ENCODE data around the gene CTNNA2.

The CTNNA2 gene

DNA sequence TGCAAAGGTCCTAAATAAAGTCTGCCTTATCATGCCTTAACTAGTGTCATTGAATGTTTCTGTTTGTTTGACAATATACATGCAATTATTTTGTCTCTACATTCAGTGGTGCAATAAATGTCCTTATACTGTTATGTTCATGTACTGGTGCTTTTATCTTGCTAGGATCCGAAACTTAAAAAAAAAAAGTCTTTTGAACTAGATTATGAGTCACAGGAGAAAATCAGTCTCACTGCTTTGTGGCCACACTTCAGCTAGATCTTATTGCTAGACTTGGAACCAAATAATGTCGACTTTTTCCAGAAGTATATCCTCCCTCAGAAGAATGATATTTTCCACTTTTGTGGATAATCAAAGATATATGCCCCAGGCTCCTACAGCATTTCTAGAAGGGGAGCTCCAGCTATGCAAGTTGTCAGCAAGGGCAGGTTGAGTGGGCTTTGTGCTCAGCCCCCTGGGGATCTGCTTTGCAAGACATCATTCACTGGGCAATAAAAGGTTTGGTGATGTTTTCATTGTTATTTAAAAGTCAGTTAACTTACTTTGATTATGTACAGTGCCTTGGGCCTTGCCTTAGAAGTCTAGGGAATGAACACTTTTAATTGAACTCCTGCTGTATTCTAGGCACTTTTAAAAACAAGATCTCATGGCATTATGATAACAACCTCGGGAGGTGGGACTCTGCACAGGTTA lies 948.8 kb downstream of the CTNNA2 start:
- DNase-seq, result no peak

DNA sequence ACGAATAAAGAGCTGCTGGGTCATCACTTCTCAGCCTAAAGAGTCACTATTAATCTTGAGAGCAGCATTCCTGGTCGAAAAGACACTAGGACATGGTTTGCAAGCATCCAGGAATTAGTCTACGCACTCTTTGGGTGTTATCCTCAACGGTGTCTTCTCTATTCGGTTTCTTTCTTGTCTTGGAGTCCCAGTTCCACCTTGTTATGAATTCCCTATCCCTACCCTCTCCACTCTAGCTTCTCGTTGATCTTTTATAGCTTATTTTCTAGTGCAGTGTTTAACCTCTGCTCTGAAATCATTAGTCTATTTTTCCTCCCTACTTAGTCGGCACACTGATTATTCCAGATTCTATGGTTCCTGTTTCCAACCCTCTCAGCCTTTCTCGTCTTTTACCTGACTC lies 949.8 kb downstream of the CTNNA2 start:
- no peak for DNase-seq

DNA sequence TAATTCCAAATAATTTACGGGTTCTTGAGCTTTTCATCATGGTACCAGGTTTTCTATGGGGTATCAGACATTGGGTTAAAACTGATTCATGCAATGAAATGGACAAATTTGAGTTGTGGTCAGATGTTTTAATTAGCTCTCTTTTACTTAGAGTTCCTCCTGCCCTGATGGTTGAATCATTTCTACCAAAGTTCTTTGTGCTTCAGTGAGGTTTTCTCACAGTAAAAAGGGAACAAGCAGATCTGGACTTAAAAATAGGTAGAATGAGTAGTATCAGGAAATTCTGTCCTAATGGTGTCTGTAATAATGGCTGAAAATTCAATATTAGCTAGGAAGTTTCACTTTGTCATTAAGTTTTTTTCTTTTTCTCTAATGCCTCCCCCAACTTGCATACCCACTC lies 951.4 kb downstream of the CTNNA2 start:
- DNase-seq, result no peak

DNA sequence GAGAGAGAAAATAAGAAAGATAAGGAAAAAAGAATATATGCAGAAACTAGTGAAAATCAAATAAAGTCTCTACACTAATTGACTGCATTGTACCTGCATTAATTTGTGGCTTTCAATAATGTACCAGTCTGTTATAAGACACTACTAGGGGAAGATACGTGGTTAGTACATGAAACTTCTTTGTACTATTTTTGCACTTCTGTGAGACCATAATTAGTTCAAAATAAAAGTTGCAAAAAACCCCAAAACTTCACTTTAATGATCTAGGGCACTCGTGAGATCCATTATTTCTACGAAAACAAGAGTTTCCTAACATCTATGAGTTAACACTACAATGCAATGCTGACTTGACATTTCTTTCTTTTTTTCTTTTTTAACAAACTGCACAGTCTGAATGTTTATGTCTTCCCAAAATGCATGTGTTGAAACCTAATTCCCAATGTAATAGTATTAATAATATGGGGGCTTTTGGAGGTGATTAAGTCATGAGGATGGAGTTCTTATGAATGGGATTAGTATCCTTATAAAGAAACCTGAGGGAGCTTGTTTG lies 954.5 kb downstream of the CTNNA2 start:
- DNase-seq, result no peak

DNA sequence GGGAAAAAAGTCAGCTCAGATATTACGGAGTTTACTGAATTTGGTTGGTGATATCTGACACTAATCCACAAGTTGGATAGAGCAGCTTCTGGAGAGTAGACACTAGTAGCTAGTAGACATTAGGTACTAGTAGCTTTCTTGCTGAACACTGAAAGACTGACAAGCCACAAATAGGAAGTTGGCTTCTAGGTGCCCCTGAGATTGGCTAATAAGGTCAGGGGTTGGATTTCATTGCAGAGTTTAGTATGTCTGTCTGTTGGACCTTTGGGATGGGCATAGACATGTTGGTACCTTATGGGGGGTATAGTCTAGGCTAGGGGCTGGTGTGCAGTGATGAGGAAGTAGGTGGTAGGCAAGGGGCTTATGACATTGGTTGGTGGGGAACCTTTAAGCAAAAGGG lies 956.6 kb downstream of the CTNNA2 start:
- DNase-seq, result no peak

DNA sequence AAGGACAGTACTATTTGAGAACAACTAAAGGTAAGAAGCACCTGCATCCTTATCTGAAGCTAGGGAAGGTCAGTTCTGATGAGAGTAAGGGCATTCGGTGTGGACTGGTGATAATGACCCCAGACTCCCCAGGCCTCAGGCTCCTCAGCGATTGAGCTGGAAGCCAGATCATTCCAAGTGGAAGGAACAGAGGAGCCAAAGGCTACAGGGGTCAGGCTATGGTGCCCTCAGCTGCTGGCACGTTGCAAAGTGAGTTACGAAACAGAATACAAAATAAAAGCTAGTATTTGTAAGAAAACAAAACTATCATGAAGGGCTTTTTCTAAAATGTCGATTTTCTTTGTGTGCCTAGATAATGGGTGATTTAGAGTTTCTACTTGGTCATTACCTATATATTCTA lies 960.2 kb downstream of the CTNNA2 start:
- DNase-seq, result no peak

DNA sequence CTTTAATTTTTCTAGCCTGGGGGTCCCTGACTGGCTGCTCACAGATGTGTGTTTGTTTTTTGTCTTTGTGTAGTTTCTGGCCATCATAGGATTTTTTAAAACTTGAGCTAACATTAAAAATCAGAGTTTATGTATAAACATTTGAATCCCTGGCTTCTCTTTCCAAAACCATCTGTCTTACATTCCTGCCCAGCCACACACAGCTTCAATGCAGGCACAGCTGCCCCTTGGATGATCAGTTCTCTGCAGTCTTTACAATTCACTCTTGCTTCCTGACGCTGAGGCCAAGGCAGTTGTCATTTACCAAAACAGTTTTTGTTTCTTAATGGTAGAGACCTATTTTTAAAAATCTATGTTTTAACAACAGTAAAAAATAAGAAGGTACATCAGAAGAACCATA lies 960.9 kb downstream of the CTNNA2 start:
- no peak for DNase-seq

DNA sequence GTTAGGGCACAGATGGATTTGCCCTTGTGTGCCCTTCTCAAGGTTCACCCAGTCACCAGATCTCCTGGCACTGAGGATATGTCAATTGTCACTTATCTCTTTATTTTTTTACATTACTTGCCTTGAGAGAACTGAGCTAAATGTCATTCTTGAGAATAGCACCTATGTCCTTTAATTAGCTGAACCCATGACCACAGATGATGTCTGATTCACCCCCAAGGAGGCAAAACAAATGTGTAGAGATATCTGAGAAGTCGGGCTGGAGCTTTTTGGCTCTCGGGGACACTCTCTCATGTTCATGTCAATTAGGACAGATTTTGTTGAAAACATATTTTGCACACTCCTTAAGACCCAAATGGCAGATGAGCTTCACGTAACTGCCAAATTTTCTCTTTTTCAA lies 963.1 kb downstream of the CTNNA2 start:
- no peak for DNase-seq

DNA sequence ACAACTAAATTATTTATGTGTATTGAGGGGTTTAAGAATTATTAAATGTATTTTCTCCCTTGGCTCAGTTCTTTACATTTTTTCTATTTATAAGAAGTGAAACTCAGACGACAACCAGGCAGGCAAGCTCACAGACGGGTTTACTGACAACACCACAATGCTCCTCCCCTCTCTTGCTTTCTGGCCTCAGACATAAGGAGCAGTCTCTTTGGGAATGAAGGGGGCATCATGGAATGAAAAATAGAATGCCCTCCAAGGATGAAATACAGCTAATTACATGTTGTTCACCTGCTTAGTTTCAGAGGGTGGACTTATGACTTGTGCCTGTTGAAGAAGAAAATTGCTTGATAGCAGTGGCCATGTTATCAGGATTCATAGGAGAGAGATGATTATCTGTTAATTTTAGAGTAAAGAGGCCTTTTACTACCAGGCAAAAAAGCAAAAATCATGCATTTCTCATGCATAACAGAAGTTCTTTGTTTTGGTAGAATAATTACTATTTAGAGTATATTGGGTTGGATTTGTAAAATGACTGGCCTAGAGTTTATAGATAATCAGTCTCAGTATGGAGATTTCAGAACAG lies 963.8 kb downstream of the CTNNA2 start:
- no peak for DNase-seq

DNA sequence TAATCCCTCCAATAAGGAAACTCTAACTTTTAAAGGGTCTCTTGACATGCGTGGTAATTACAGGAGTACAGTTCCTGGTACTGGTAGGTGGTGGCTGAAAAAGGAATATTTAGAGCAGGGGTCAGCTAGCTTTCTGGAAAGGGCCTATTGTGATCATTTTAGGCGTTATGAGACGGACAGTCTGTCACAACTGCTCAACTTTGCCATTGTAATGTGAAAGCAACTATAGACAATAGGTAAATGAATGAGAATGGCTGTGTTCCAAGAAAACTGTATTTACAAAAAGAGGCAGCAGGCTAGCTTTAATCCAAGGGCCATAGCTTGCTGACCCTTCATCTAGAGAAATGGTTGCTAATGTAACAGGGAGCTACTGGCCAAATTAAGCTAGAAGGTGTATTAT lies 969.4 kb downstream of the CTNNA2 start:
- DNase-seq, result no peak

DNA sequence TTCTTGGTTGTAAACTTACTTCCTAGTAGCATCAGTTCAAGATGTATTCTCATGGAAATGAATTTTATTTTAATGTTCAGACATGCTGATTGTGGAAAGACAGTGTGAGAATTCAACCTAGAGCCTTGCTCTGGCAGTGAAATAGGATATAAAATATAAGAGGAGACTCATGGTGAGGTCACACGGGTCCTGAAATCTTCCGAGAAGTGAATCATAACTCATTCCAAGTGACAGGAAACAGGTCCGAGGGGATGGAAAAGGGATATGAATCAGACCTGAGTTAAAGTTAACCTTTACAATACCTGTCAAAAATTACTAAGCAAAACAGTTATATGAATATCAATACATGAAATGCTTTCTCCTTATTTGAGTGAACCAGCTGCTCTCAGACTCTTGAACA lies 976.9 kb downstream of the CTNNA2 start:
- no peak for DNase-seq

DNA sequence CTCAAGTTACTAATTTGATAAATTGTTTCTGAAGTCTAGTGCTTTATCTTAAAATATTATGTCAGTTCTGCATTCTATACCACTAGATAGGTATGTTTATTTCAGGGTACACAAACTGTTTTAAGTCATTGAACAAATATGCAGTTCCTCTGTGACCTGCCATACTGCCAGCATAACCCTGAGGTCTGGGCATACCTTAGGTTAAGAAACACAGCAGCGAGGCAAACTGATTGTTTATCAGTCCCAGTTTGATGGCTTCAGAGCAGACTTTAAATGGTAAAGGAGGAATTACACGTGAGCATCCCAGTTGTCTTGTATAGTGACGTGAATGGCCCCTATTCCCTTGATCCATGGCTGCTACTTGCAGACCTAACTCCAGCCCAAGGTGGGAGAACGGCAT lies 978.1 kb downstream of the CTNNA2 start:
- DNase-seq, result no peak

DNA sequence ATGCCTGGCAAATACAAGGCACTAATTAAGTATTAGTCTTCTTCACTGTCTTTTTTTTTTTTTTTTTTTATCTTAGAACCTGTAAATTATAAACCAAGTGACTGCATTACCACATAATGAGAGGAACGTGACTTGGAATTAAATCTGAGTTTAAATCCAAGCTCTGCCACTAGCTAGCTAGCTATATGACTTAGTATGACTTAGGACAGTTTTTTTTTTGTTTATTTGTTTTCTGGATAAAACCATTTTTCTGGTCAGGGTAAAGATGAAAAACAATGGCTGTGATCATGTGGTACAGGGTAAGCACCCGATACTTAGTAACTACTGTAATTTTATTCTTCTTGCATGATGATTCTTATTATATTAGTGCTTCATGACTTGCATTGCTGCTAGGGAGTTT lies 983.5 kb downstream of the CTNNA2 start:
- no peak for DNase-seq

DNA sequence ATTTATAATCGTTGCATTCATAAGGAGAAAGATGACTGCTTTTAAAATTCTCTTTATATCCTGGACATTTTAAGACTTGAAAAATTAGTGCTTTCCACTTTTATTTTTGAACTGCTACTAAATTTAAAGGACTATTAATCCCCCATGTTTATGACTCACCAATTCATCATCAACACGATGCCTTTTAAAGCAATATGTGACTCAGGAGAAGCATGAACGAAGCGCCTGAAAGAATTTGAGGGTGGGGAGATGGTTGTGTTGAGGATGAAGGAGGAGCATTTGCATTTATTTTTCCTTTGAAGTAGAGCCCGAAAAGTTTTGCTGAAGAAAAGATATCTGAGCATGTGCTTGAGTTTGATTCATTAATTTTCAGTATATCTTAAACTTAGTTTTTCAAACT lies 983.9 kb downstream of the CTNNA2 start:
- DNase-seq, result no peak

DNA sequence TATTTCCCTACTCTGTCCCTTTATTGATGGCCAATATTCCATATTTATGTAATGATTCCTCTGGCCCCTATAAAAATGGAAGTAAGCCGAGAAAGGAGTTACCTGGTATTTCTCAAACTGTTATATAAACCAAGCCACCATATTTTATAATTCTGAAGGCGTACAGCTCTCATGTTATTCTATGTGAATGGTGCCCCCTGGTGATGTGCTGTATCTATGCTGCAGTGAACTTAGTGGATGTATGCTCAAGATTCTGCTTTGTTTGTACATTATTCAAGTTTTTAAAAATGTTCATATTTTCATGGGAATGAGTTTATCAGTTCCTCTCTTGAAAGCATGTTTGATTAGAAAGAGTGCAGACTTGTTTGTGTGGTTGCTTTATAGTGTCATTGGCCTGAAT lies 986.2 kb downstream of the CTNNA2 start:
- DNase-seq, result no peak

DNA sequence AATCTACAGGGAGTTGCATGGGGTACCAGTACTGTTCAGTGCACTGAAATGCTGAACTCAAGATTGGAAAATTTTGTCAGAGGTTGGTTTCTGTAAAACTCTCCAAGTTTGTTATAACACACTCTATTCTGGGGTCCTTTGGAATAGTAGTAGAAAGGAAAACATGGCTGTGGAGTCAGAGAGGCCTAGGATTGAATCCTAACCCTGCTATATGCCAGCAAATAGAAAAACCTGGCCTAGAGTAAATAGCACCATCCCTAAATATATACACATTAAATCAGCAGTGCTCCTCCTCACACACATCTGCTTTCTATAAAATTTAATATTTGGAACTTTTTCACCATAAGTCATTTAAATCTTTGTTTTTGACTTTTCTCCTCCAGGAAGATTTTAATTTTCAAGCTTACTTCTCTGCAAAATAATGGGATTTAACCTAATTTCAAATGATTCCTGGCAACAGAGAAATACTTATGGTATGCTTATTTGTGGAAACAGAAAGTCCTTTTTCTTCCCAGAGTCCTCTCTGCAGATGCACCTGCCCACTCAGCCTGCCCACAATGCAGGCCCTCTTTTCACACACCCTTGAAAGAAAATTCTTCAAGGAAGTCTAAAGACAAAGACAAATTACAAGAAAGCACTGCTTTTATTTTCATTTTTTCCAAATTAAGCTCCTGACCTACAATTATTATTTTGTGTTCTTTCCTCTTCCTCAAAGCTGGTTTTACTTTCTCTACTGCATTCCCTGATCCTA lies 989.2 kb downstream of the CTNNA2 start:
- DNase-seq, result no peak

DNA sequence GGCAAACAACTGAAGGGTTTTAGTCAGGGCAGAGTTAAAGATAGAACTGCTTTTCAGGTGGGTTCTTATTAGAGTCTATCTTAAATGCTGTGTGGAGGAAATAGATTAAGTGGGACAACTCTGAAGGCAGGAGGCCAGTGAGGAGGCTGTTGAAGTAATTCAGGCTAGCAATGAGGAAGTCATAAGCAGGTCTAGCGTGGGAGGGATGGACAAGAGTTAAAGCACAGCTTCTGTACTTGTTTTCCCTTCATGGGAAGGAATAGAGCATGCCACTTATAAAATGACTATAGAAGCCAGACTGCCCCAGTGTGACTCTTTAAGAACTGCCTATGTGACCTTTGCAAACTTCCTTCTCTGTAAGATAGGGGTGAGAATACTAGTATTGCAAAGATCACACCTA lies 993.7 kb downstream of the CTNNA2 start:
- DNase-seq, result no peak

DNA sequence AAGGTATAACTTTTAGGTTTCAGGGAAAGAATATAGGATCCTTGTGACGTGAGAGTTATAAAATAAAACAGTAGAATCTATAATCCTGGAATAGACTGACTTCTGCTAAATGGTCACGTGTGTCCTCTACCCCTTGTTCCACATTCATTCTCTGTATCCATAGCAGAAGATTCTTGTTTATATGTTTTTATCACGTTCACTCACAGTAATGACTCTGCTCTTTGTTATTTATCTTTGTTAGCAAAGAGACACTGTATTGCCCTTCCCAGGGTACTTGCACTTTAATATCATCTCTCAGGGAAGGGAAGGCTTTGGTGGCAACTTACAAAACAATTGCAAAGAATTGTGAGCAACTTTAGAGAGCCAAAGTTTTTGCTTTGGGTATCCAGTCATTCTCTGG lies 997.9 kb downstream of the CTNNA2 start:
- no peak for DNase-seq

DNA sequence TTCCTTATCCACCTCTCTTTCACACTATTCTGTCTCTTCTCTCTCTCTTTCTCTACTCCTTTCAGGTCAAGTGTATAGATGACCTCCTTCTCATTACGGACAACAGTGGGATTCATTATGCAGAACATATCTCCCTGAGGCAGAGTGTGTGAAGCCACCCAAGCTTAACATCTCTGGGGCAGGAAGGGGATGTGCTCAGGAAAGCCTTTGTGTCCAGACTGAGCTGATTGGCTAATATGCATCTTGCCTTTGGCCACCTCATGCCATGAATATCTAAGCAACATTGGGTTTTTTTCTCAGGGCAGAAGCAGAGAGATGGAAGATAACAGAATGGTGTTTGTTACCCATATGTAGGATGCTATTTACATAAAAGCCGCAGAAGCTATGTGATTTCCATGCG lies 1003.1 kb downstream of the CTNNA2 start:
- no peak for DNase-seq

DNA sequence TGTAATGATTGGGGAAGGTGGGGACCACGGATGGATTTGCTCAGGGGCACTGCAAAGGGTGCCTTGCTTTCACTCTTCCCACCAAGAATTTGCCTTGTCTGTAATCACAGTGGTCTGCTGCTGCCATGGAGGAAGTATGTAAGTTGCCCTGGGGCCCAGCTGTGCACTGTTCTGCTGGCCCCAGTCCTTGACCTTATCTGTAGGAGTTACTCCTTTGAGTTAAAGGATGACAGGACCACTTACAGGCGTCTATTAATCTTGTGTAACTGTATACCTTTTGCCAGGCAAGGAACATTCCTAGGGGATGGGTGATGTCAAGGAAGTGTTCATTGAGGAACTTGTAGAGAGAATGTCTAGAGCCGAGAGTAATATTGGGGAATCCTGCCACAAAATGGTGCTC lies 1004.5 kb downstream of the CTNNA2 start:
- DNase-seq, result no peak

DNA sequence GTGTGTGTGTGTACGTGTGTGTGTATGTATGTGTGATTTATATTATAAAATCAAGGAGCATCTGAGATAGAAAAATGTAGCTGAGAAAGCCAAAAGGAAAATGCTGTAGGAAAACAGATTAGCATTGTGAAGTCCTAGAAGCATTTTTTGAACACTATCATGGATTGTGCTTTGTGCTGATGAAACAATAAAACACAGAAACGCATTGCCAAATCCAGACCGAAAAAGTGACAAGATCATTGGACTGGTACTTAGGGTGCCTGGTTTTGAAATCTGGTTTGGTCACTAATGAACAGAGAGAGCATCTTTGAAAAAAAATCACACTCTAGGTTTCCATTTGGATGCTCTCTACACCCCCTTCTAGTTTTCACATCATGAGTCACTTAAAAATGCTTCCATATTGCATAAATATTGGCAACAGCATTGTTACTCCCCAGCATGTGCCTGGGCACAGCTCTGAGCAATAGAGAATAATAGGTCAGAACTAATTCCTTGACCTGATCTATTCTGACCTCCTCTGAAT lies 1006.3 kb downstream of the CTNNA2 start:
- no peak for DNase-seq

DNA sequence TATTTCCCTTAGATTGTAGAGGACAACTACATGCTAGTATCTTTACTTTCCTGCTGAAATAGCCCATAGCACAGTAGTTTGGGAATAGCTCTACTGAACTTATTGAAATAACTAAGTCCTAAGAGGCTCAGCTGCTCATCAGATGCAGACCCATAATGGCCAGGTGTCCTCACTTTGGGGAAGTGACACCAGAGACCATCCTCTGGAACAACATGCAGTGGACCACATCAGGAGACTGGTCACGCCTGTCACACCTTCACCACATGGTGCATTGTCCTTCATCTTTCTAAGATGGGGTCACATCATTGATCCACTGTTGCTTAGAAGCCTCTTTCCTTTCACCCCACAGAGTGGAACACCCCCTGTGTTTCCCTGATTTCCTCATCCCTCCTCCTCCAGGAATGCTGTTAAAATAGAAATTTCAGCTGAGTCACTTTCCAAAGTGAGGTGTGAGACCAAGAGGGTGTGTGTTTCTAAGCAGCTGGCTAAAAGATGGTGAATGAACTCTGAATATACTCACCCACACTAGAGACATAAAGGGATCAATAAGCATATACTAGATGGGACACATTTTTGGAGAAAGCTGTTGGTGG lies 1006.9 kb downstream of the CTNNA2 start:
- no peak for DNase-seq

DNA sequence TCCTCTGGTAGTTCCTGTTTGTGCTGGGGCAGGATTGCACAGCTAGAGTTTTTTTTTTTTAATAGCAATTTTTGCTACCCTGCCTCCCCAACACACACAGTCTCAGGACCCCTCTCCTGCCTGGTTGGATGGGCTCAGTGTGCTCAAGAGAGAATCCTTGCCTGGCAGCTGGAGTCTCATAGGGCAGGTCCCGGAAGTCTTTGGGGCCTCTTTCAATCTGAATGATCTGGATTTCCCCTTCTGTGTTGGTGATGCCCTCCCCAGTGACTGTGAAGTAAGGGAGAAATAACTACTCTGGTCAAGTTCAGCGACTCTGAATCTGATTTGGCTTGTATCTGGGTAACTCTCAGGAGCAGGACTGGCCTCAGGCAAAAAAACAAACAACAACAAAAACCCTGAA lies 1012.3 kb downstream of the CTNNA2 start:
- DNase-seq, result no peak

DNA sequence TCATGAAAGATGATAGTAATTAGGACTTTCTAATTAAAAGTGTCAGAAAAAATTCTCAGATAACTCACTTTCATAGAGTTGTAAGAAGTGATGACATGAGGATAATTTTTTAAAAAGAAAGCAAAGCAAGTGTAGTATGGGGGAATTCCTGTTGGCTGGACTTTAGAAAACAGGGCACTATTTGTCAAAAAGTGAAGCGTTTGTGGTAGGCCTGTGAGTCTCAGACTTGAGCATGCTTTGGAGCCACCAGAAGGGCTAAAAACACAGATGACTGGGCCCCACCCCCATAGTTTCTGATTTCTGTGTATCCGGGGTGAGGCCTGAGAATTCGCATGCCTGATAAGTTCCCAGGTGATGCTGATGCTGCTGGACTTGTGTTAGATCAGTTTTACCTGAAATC lies 1014.3 kb downstream of the CTNNA2 start:
- DNase-seq, result no peak

Data from NCI-H2029 treated with DMSO at 0.1 percent for 48 hours (cell line).